Activated T-cell treated with anti-CD3 and anti-CD28 coated beads, Interleukin-2, amount 50 U/mL, for 48 hours (primary cell): ENCODE measurements around the gene THADA.

Experiments used
- DNase-seq, 2 experiments: peaks; one replicate each; pipeline ENCODE4 v3.0.0-alpha.2; 2020

Gene THADA

GRCh38 chr2:43265001-43265400 lies 330.8 kb downstream of the THADA start:
- no peak for DNase-seq

GRCh38 chr2:43262951-43263350 lies 332.9 kb downstream of the THADA start:
- no peak for DNase-seq

GRCh38 chr2:43262239-43262638 lies 333.6 kb downstream of the THADA start:
- no peak for DNase-seq

- no peak for DNase-seq
Measured at GRCh38 chr2:43259512-43259911, 336.3 kb downstream of the THADA start.

GRCh38 chr2:43258547-43259156 lies 337.2 kb downstream of the THADA start:
- no peak for DNase-seq

- DNase-seq, result no peak
Measured at GRCh38 chr2:43255296-43255910, 340.4 kb downstream of the THADA start.

- no peak for DNase-seq
Measured at GRCh38 chr2:43254331-43254730, 341.5 kb downstream of the THADA start.

- no peak for DNase-seq
Measured at GRCh38 chr2:43251171-43251731, 344.6 kb downstream of the THADA start.

- DNase-seq, result no peak
Measured at GRCh38 chr2:43250015-43250414, 345.8 kb downstream of the THADA start.

- DNase-seq, result no peak
Measured at GRCh38 chr2:43248621-43249020, 347.2 kb downstream of the THADA start.

- DNase-seq, result no peak
Measured at GRCh38 chr2:43246641-43247040, 349.2 kb downstream of the THADA start.

- no peak for DNase-seq
Measured at GRCh38 chr2:43241558-43241957, 354.3 kb downstream of the THADA start.

- no peak for DNase-seq
Measured at GRCh38 chr2:43240766-43241150, 355.1 kb downstream of the THADA start.

- DNase-seq, result no peak
Measured at GRCh38 chr2:43239981-43240765, 355.7 kb downstream of the THADA start.

- no peak for DNase-seq
Measured at GRCh38 chr2:43238813-43239212, 357.0 kb downstream of the THADA start.

GRCh38 chr2:43238176-43238575 lies 357.7 kb downstream of the THADA start:
- no peak for DNase-seq

GRCh38 chr2:43233218-43234212 lies 362.3 kb downstream of the THADA start:
- DNase-seq, result no peak

GRCh38 chr2:43230951-43231827 lies 364.6 kb downstream of the THADA start:
- no peak for DNase-seq

GRCh38 chr2:43230351-43230885 lies 365.4 kb downstream of the THADA start:
- no peak for DNase-seq

GRCh38 chr2:43228756-43229659 lies 366.8 kb downstream of the THADA start:
- DNase-seq, result no peak
